ENCODE measurements around the gene PHEX. TPM values are rescaled to one million over a fixed set of nuclear protein-coding genes. Genes with fewer than 3 reads are reported as not detected.

The PHEX gene
- total RNA-seq, 1 donor from 2014 or later = 1.6 TPM

DNA sequence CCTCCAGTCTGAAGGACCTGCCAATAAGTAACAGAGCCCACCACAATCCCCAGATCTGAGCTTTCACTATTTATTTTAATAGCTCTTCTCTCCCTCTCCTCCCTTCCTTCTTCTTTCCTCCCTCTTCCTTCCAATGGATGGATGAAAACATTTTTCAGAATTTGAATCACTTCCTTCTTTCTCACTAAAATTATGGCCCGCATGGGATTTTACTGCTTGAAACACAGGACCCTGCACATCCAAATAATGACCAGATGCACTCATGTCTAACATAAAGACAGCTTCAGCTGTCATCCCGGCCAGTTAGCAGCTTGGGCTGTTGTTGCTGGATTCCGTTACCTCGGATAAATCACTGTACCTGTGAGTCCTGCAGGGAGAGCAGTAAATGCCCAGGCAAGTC, 5.4 kb upstream of the PHEX start:
- TF ChIP-seq CTCF (conservative IDR thresholded peaks at IDR 0.05) = no peak
- Mint-ChIP-seq H3K27me3 (no peaks in the 10 kb centered on the region), H3K4me3 (no peak overlapping the region), H3K27ac (no peak overlapping the region), H3K36me3 (peaks cover 4% of the 10 kb centered on the region), H3K9me3 (peaks cover 4% of the 10 kb centered on the region), H3K4me1 (ENCODE audit: unreplicated experiment) (no peaks in the 10 kb centered on the region)
- DNase-seq (ENCODE audit: extremely low spot score, unreplicated experiment) = no peak

GRCh38 chrX:22032506-22032905, 381 bp downstream of the PHEX start:
- no peak for DNase-seq (ENCODE audit: extremely low spot score, unreplicated experiment)
- no peaks in the 10 kb centered on the region for H3K9me3 Mint-ChIP-seq
- peak overlapping the region; percentile 6 for H3K27ac Mint-ChIP-seq
- no peak overlapping the region for H3K4me3 Mint-ChIP-seq
- H3K27me3 Mint-ChIP-seq = no peaks in the 10 kb centered on the region
- no peaks in the 10 kb centered on the region for H3K4me1 Mint-ChIP-seq (ENCODE audit: unreplicated experiment)
- TF ChIP-seq CTCF (conservative IDR thresholded peaks at IDR 0.05) = no peak
- H3K36me3 Mint-ChIP-seq = no peaks in the 10 kb centered on the region

GRCh38 chrX:22033818-22034217, 1.7 kb downstream of the PHEX start:
- no peak overlapping the region for H3K4me3 Mint-ChIP-seq
- no peak for TF ChIP-seq CTCF (conservative IDR thresholded peaks at IDR 0.05)
- no peak for DNase-seq (ENCODE audit: extremely low spot score, unreplicated experiment)

GRCh38 chrX:22035236-22035635, 3.1 kb downstream of the PHEX start:
- H3K4me1 Mint-ChIP-seq (ENCODE audit: unreplicated experiment) = no peaks in the 10 kb centered on the region
- H3K27ac Mint-ChIP-seq = no peak overlapping the region
- no peak for DNase-seq (ENCODE audit: extremely low spot score, unreplicated experiment)
- no peaks in the 10 kb centered on the region for H3K36me3 Mint-ChIP-seq
- H3K9me3 Mint-ChIP-seq = no peaks in the 10 kb centered on the region
- H3K4me3 Mint-ChIP-seq = no peak overlapping the region
- no peak for TF ChIP-seq CTCF (conservative IDR thresholded peaks at IDR 0.05)
- H3K27me3 Mint-ChIP-seq = no peaks in the 10 kb centered on the region

More at GRCh38 chrX:22033818-22034217, 1.7 kb downstream of the PHEX start:
- no peaks in the 10 kb centered on the region for H3K9me3 Mint-ChIP-seq
- H3K27ac Mint-ChIP-seq = no peak overlapping the region
- H3K27me3 Mint-ChIP-seq = no peaks in the 10 kb centered on the region
- H3K36me3 Mint-ChIP-seq = no peaks in the 10 kb centered on the region
- no peaks in the 10 kb centered on the region for H3K4me1 Mint-ChIP-seq (ENCODE audit: unreplicated experiment)

- Mint-ChIP-seq H3K4me3 (no peak overlapping the region), H3K9me3 (no peaks in the 10 kb centered on the region), H3K27me3 (no peaks in the 10 kb centered on the region), H3K36me3 (no peaks in the 10 kb centered on the region), H3K27ac (no peak overlapping the region), H3K4me1 (ENCODE audit: unreplicated experiment) (peaks cover 5% of the 10 kb centered on the region)
- DNase-seq (ENCODE audit: extremely low spot score, unreplicated experiment) = no peak
- no peak for TF ChIP-seq CTCF (conservative IDR thresholded peaks at IDR 0.05)
Measured at GRCh38 chrX:22037225-22037624, 5.1 kb downstream of the PHEX start.

Data from type B pancreatic cell (in vitro differentiated cells).